AG04450 (cell line): ENCODE measurements around the gene KCNAB2. TPM values are rescaled to one million over a fixed set of nuclear protein-coding genes. Genes with fewer than 3 reads are reported as not detected.

Experiments used
- CTCF ChIA-PET: fragments of 300-600, 350-600 bp; formaldehyde crosslinking; extraction: SDS; loops from one replicate; lab custom pipeline; 2022; ENCODE audit warnings: antibody characterized with exemption, inconsistent platforms; lab: Charles Lee
- POLR2A ChIA-PET: fragments of 350-600 bp; formaldehyde crosslinking; extraction: SDS; loops from one replicate; lab custom pipeline; 2021; ENCODE audit warnings: antibody characterized with exemption, inconsistent platforms; lab: Yijun Ruan, JAX
- DNase-seq: peaks from one replicate; pipeline ENCODE4 v3.0.0-alpha.2; 2011; ENCODE audit warnings: low read depth, low spot score
- H3K27ac ChIP-seq: one replicate; pipeline ENCODE4 v1.5.1; 2012; ENCODE audit warnings: low read depth, low read length, control low read depth
- H3K27me3 ChIP-seq: one replicate; pipeline ENCODE4 v1.6.0; 2012; ENCODE audit warnings: low read length; ENCODE audit not compliant: control insufficient read depth, insufficient read depth
- H3K4me3 ChIP-seq: 2 replicates; pipeline ENCODE4 v1.5.1; 2011; ENCODE audit warnings: mild to moderate bottlenecking, low read depth, low read length, control low read depth
- H3K9me3 ChIP-seq: 2 replicates; pipeline ENCODE4 v1.5.1; 2012; ENCODE audit warnings: low read length; ENCODE audit not compliant: control insufficient read depth, insufficient read depth
- CTCF ChIP-seq: IDR thresholded peaks from 2 replicates; pipeline ENCODE4 v1.5.1; 2011; ENCODE audit warnings: low read depth, low read length, control low read depth, inconsistent platforms
- polyA plus RNA-seq: library from polyadenylated mRNA; depleted of rRNA; stranded (reverse); fragments of >200 nt; gene quantifications from 2 replicates; pipeline ENCODE4 v1.2.3, GENCODE V29; 2011; rRNA removed

The KCNAB2 gene
- polyA plus RNA-seq, 1 experiment = 3.1 TPM

GRCh38 chr1:6150006-6150938 lies 104.6 kb downstream of the KCNAB2 start:
- ChIA-PET POLR2A (no interaction called here), CTCF (no interaction called here)
- no peak for TF ChIP-seq CTCF
- peaks cover 5% of the 10 kb centered on the region; the same call in 1 of the 2 replicates for H3K9me3 ChIP-seq
- H3K4me3 ChIP-seq = no peak overlapping the region
- H3K27me3 ChIP-seq = peaks cover 23% of the 10 kb centered on the region
- DNase-seq = no peak
- no peak overlapping the region for H3K27ac ChIP-seq

Other genes with a start within 250 kb of the KCNAB2 start
- gene NPHP4, start 53.5 kb upstream of the KCNAB2 start, polyA plus RNA-seq = 1.6 and 1.9 TPM in 2 replicates
- 0.02 and 0.06 TPM in 2 replicates for gene CHD5, start 134.4 kb downstream of the KCNAB2 start, polyA plus RNA-seq
- 283 and 393 TPM in 2 replicates for gene RPL22, start 153.7 kb downstream of the KCNAB2 start, polyA plus RNA-seq
- 7.2 and 8.7 TPM in 2 replicates for gene RNF207, start 160.2 kb downstream of the KCNAB2 start, polyA plus RNA-seq
- 59.3 and 65.3 TPM in 2 replicates for gene ICMT, start 190.1 kb downstream of the KCNAB2 start, polyA plus RNA-seq
- gene HES3, start 198.3 kb downstream of the KCNAB2 start, polyA plus RNA-seq = not detected in 2 replicates
- gene GPR153, start 215.2 kb downstream of the KCNAB2 start, polyA plus RNA-seq = 4.7 and 6.1 TPM in 2 replicates